Uterus (tissue), 2 donors: ENCODE measurements around the gene GET3.

Experiments used
- POLR2A ChIP-seq, 2 donors: fragments of 450-650 bp; IDR thresholded peaks; one replicate each; pipeline ENCODE4 v1.6.1; 2016; ENCODE audit warnings: antibody characterized with exemption in 2 of 2, mild to moderate bottlenecking in 1 of 2, moderate library complexity in 1 of 2
- TF ChIP-seq, protein P1 (sequence below), 4 experiments: fragments of 200-600 bp in 2 of 4; fragments of 450-650 bp in 2 of 4; sonication (generic) in 2 of 4; IDR thresholded peaks; one replicate each; pipeline ENCODE4 v1.5.1; 2016 to 2019; ENCODE audit warnings: antibody characterized with exemption in 4 of 4, mild to moderate bottlenecking in 2 of 4, moderate library complexity in 1 of 4

- peak in 1 of 2 donors; percentile 39 for TF ChIP-seq POLR2A (IDR thresholded peaks at IDR 0.05)
- TF ChIP-seq, protein P1, sequence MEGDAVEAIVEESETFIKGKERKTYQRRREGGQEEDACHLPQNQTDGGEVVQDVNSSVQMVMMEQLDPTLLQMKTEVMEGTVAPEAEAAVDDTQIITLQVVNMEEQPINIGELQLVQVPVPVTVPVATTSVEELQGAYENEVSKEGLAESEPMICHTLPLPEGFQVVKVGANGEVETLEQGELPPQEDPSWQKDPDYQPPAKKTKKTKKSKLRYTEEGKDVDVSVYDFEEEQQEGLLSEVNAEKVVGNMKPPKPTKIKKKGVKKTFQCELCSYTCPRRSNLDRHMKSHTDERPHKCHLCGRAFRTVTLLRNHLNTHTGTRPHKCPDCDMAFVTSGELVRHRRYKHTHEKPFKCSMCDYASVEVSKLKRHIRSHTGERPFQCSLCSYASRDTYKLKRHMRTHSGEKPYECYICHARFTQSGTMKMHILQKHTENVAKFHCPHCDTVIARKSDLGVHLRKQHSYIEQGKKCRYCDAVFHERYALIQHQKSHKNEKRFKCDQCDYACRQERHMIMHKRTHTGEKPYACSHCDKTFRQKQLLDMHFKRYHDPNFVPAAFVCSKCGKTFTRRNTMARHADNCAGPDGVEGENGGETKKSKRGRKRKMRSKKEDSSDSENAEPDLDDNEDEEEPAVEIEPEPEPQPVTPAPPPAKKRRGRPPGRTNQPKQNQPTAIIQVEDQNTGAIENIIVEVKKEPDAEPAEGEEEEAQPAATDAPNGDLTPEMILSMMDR (IDR thresholded peaks at IDR 0.05): peak in 2 of 4 experiments; percentile 25 to 44
Measured at GRCh38 chr19:12736995-12737834, at the start of gene GET3.
